ENCODE data around the gene YIPF4. TPM values are rescaled to one million over a fixed set of nuclear protein-coding genes. Genes with fewer than 3 reads are reported as not detected.

The YIPF4 gene
- total and polyA plus RNA-seq, 2 of the 4 experiments (the other 2 are of a cell fraction): 3.6 to 6.8 TPM

DNA sequence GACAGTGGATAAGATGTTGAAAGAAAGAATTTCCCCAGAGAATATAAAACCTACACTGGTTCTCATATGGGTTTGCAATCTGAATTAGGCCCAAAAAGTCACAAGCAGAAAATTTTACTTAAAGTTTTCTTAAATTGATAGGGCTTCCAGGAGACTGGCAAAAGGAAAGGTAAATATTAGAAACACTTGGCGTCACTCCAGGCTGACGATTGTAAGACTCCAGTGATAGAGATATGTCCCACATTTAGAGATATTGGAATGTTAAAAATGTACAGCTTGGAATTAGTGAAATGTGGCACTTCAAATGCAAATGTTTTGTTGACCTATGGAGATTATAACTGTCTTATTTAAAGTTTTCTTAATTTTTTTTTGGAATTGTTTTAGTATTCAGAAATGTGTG lies 14.0 kb downstream of the YIPF4 start:
- TF ChIP-seq RFX5 (IDR thresholded peaks at IDR 0.05; ENCODE audit: low read depth, low read length) (no peak), SMC3 (IDR thresholded peaks at IDR 0.05; ENCODE audit: low read depth, low read length) (no peak), MAZ (IDR thresholded peaks at IDR 0.05; ENCODE audit: borderline replicate concordance, low read depth, low read length) (no peak), NFE2L2 (IDR thresholded peaks at IDR 0.05; ENCODE audit: low read depth, low read length) (no peak), MAFK (IDR thresholded peaks at IDR 0.05; ENCODE audit: low read depth, low read length) (no peak), CHD1 (IDR thresholded peaks at IDR 0.05; ENCODE audit: low read depth, low read length) (no peak), POLR2A (IDR thresholded peaks at IDR 0.05; ENCODE audit: low read depth, low read length) (no peak), CEBPB (IDR thresholded peaks at IDR 0.05; ENCODE audit: low read depth, low read length) (no peak), MXI1 (IDR thresholded peaks at IDR 0.05; ENCODE audit: borderline replicate concordance, low read depth, low read length) (no peak), BHLHE40 (IDR thresholded peaks at IDR 0.05; ENCODE audit: low read depth, low read length) (no peak), RCOR1 (IDR thresholded peaks at IDR 0.05; ENCODE audit: insufficient replicate concordance, low read length) (no peak), FOS (IDR thresholded peaks at IDR 0.05; ENCODE audit: low read depth, low read length) (no peak), RAD21 (IDR thresholded peaks at IDR 0.05; ENCODE audit: low read length) (no peak)
- TF ChIP-seq, protein P1, sequence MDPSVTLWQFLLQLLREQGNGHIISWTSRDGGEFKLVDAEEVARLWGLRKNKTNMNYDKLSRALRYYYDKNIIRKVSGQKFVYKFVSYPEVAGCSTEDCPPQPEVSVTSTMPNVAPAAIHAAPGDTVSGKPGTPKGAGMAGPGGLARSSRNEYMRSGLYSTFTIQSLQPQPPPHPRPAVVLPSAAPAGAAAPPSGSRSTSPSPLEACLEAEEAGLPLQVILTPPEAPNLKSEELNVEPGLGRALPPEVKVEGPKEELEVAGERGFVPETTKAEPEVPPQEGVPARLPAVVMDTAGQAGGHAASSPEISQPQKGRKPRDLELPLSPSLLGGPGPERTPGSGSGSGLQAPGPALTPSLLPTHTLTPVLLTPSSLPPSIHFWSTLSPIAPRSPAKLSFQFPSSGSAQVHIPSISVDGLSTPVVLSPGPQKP (IDR thresholded peaks at IDR 0.05; ENCODE audit: borderline replicate concordance, low read depth, low read length): no peak
- TF ChIP-seq, protein P2, sequence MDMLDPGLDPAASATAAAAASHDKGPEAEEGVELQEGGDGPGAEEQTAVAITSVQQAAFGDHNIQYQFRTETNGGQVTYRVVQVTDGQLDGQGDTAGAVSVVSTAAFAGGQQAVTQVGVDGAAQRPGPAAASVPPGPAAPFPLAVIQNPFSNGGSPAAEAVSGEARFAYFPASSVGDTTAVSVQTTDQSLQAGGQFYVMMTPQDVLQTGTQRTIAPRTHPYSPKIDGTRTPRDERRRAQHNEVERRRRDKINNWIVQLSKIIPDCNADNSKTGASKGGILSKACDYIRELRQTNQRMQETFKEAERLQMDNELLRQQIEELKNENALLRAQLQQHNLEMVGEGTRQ (IDR thresholded peaks at IDR 0.05; ENCODE audit: low read depth, low read length): no peak
- H3K4ac ChIP-seq (ENCODE audit: low read depth, low read length): no peak overlapping the region
- H3K56ac ChIP-seq (ENCODE audit: extremely low read depth, insufficient read depth, low read length): no peak overlapping the region
- H3K27me3 ChIP-seq (ENCODE audit: control insufficient read depth, insufficient read depth, low read length): no peaks in the 10 kb centered on the region
- no peak overlapping the region for H3K27ac ChIP-seq (ENCODE audit: insufficient read depth, low read length)
- dilution Hi-C loops (cut with HindIII; ENCODE audit: low sequenced_read_pairs, unreplicated experiment) (no loop called here), intact Hi-C loops (cut with micrococcal nuclease) (no loop called here), in situ Hi-C loops (cut with MboI; ENCODE audit: low sequenced_read_pairs) (no loop called here)
- H3K79me1 ChIP-seq (ENCODE audit: low read depth in 1 of 2, low read length in 2 of 2): peaks cover 22 to 27% of the 10 kb centered on the region in 2 experiments
- H2BK15ac ChIP-seq (ENCODE audit: low read depth, low read length): no peak overlapping the region
- ATAC-seq (ENCODE audit: low read depth) (no peak), DNase-seq (no peak)
- peak overlapping the region; percentile 35 for H2BK5ac ChIP-seq (ENCODE audit: low read depth, low read length, poor library complexity, severe bottlenecking)
- H4K8ac ChIP-seq (ENCODE audit: low read depth in 2 of 2, low read length in 2 of 2): no peak overlapping the region
- H4K20me1 ChIP-seq (ENCODE audit: insufficient read depth, low read length): no peaks in the 10 kb centered on the region; the same call in 1 of the 2 replicates
- no peak overlapping the region for H2AK5ac ChIP-seq (ENCODE audit: low read depth, low read length)
- CTCF ChIA-PET: no interaction called here
- H4K5ac ChIP-seq (ENCODE audit: low read depth, low read length): no peak overlapping the region
- POLR2A ChIA-PET (ENCODE audit: unreplicated experiment): no interaction called here
- H3K9me1 ChIP-seq (ENCODE audit: insufficient read depth, low read length): peaks cover 3% of the 10 kb centered on the region
- H3K18ac ChIP-seq (ENCODE audit: low read depth, low read length): no peak overlapping the region
- H3K9me3 ChIP-seq (ENCODE audit: control insufficient read depth, insufficient read depth, low read length): no peaks in the 10 kb centered on the region
- H3K9ac ChIP-seq (ENCODE audit: low read depth, low read length): no peak overlapping the region
- peaks cover 7% of the 10 kb centered on the region; the same call in 1 of the 2 replicates for H3K36me3 ChIP-seq (ENCODE audit: control insufficient read depth, insufficient read depth, low read length)
- no peak overlapping the region for H3K4me2 ChIP-seq (ENCODE audit: low read depth, low read length)
- H2BK120ac ChIP-seq (ENCODE audit: low read depth, low read length): no peak overlapping the region
- no TSS peak for BruUV-seq (replicated peaks)
- H3K14ac ChIP-seq (replicated peaks; ENCODE audit: low read depth, low read length): no peak overlapping the region
- H4K91ac ChIP-seq (ENCODE audit: insufficient read depth, low read depth, low read length): no peak overlapping the region
- H2AK9ac ChIP-seq (replicated peaks; ENCODE audit: low read depth, low read length, poor library complexity): no peak overlapping the region
- H3K23ac ChIP-seq (ENCODE audit: low read depth, low read length): no peak overlapping the region
- H2BK20ac ChIP-seq (ENCODE audit: low read depth, low read length): no peak overlapping the region
- H3K4me3 ChIP-seq (ENCODE audit: insufficient read depth, low read depth, low read length): no peak overlapping the region
- peaks cover 5% of the 10 kb centered on the region; the same call in 1 of the 2 replicates for H3K4me1 ChIP-seq (ENCODE audit: control insufficient read depth, insufficient read depth, low read length)
- H2AFZ ChIP-seq (replicated peaks; ENCODE audit: low read length, poor library complexity): no peak overlapping the region
- 100% methylated on average over 1 of the region's 2 CpGs; no CpG with 5 or more reads in 1 of the 2 experiments for WGBS, 2 experiments (ENCODE audit: extremely low coverage in 2 of 2, insufficient read length in 1 of 2)

Measured in IMR-90 (cell line).